Measurements from ENCODE around the gene WNT16.

- TF ChIP-seq CTCF (IDR thresholded peaks at IDR 0.05) (no peak), POLR2A (IDR thresholded peaks at IDR 0.05) (no peak)
Observed at GRCh38 chr7:121304102-121304658, 24.6 kb upstream of the WNT16 start.

All from thyroid gland (tissue), 4 donors.